GM12865 (cell line): ENCODE measurements around the gene CATSPER3.

ENCODE experiments used
- DNase-seq: peaks from one replicate; pipeline ENCODE4 v3.0.0; 2010; ENCODE audit warnings: low read depth
- H3K4me3 ChIP-seq: 2 replicates; pipeline ENCODE4 v1.5.1; 2011; ENCODE audit warnings: mild to moderate bottlenecking, low read depth, low read length, control low read depth
- CTCF ChIP-seq: IDR thresholded peaks from 2 replicates; pipeline ENCODE4 v1.5.1; 2011; ENCODE audit warnings: low read length, control low read depth, low read depth, inconsistent platforms; ENCODE audit not compliant: insufficient read depth; ENCODE audit errors: missing control alignments

CATSPER3 gene

GRCh38 chr5:135061001-135061400, 93.3 kb downstream of the CATSPER3 start:
- no peak for DNase-seq
- no peak overlapping the region for H3K4me3 ChIP-seq
- no peak for TF ChIP-seq CTCF
